SK-N-MC (cell line): ENCODE measurements around the gene PEX5L.

ENCODE experiments used
- EZH2 ChIP-seq: fragments of 200-600 bp; sonication (generic); IDR thresholded peaks from one replicate; pipeline ENCODE4 v1.6.1; 2017; ENCODE audit warnings: antibody characterized with exemption
- POLR2AphosphoS5 ChIP-seq: IDR thresholded peaks from 2 replicates; pipeline ENCODE4 v1.6.1; 2012; ENCODE audit warnings: mild to moderate bottlenecking, low read depth, low read length, borderline replicate concordance

- TF ChIP-seq EZH2 (no peak), POLR2AphosphoS5 (no peak)
These were observed 22.6 kb upstream of the PEX5L start for GRCh38 chr3:180059356-180059755.
